Measurements from ENCODE around the gene PCDHA1. TPM values are rescaled to one million over a fixed set of nuclear protein-coding genes. Genes with fewer than 3 reads are reported as not detected.

PCDHA1 gene
- total and polyA plus RNA-seq, 8 donors: 0.06 to 0.14 (median 0.11) TPM; not detected in 4

DNA sequence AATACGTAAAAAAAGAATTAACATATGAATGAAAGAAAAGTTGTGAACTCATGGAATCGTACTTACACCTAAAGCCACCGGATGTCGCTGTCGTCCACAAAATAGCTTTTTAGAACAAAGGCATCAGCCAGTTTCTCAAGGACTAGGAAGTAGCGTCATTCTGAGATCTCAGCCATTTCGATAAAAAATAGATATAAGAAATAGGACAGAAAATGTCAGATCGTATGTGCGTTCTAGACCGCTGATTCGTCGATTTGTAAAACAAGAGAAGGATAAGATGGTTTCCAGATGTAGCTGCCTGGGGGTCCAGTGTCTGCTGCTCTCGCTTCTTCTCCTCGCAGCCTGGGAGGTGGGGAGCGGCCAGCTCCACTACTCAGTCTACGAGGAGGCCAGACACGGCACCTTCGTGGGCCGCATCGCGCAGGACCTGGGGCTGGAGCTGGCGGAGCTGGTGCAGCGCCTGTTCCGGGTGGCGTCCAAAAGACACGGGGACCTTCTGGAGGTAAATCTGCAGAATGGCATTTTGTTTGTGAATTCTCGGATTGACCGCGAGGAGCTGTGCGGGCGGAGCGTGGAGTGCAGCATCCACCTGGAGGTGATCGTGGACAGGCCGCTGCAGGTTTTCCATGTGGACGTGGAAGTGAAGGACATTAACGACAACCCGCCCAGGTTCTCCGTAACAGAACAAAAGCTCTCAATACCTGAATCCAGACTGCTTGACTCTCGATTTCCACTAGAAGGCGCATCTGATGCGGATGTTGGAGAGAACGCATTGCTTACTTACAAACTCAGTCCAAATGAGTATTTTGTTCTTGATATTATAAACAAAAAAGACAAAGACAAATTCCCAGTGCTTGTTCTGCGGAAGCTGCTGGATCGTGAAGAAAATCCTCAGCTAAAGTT lies 70.1 kb downstream of the PCDHA1 start, which contains the start of gene PCDHA10:
TSS of gene PCDHA10 (plus strand) at position 126 of the 903 bp plus-strand sequence. CDS start at position 278, 152 bp downstream.
- intact Hi-C loops (cut with DNase I): no loop called here
- DNase-seq: peak in 1 of 4 donors; percentile 13

GRCh38 chr5:140857177-140857986 lies 71.4 kb downstream of the PCDHA1 start:
- H3K9me3 ChIP-seq: peaks cover 0 to 31% of the 10 kb centered on the region in 2 donors
- no peak overlapping the region for H3K4me3 ChIP-seq
- H3K4me1 ChIP-seq: no peaks in the 10 kb centered on the region
- TF ChIP-seq, protein P1, sequence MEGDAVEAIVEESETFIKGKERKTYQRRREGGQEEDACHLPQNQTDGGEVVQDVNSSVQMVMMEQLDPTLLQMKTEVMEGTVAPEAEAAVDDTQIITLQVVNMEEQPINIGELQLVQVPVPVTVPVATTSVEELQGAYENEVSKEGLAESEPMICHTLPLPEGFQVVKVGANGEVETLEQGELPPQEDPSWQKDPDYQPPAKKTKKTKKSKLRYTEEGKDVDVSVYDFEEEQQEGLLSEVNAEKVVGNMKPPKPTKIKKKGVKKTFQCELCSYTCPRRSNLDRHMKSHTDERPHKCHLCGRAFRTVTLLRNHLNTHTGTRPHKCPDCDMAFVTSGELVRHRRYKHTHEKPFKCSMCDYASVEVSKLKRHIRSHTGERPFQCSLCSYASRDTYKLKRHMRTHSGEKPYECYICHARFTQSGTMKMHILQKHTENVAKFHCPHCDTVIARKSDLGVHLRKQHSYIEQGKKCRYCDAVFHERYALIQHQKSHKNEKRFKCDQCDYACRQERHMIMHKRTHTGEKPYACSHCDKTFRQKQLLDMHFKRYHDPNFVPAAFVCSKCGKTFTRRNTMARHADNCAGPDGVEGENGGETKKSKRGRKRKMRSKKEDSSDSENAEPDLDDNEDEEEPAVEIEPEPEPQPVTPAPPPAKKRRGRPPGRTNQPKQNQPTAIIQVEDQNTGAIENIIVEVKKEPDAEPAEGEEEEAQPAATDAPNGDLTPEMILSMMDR (IDR thresholded peaks at IDR 0.05): no peak
- no peak overlapping the region for H3K27ac ChIP-seq
- intact Hi-C loops (cut with DNase I): no loop called here
- H3K27me3 ChIP-seq: peaks cover 0 to 23% of the 10 kb centered on the region in 2 donors
- ATAC-seq: no peak
- H3K36me3 ChIP-seq: no peaks in the 10 kb centered on the region
- DNase-seq: no peak

More for the DNA sequence above, 70.1 kb downstream of the PCDHA1 start, which contains the start of gene PCDHA10:
- Histone ChIP-seq H3K36me3 (no peaks in the 10 kb centered on the region), H3K9me3 (peaks cover 0 to 18% of the 10 kb centered on the region in 2 donors), H3K4me1 (no peaks in the 10 kb centered on the region), H3K27me3 (peaks cover 0 to 12% of the 10 kb centered on the region in 2 donors), H3K27ac (no peak within 1 kb of the TSS), H3K4me3 (no peak within 1 kb of the TSS)
- TF ChIP-seq, protein P1 (IDR thresholded peaks at IDR 0.05): no peak
- no peak for ATAC-seq

DNA sequence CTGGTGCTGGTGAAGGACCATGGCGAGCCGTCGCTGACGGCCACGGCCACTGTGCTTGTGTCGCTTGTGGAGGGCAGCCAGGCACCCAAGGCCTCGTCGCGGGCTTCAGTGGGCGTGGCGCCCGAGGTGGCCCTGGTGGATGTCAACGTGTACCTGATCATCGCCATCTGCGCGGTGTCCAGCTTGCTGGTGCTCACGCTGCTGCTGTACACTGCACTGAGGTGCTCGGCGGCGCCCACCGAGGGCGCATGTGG lies 72.0 kb downstream of the PCDHA1 start:
- H3K27ac ChIP-seq: no peak overlapping the region
- intact Hi-C loops (cut with DNase I): no loop called here
- H3K4me3 ChIP-seq: no peak overlapping the region
- TF ChIP-seq, protein P1 (IDR thresholded peaks at IDR 0.05): no peak
- peaks cover 0 to 26% of the 10 kb centered on the region in 2 donors for H3K27me3 ChIP-seq
- H3K36me3 ChIP-seq: no peaks in the 10 kb centered on the region
- H3K4me1 ChIP-seq: no peaks in the 10 kb centered on the region
- H3K9me3 ChIP-seq: peaks cover 0 to 36% of the 10 kb centered on the region in 2 donors
- DNase-seq (no peak), ATAC-seq (no peak)

DNA sequence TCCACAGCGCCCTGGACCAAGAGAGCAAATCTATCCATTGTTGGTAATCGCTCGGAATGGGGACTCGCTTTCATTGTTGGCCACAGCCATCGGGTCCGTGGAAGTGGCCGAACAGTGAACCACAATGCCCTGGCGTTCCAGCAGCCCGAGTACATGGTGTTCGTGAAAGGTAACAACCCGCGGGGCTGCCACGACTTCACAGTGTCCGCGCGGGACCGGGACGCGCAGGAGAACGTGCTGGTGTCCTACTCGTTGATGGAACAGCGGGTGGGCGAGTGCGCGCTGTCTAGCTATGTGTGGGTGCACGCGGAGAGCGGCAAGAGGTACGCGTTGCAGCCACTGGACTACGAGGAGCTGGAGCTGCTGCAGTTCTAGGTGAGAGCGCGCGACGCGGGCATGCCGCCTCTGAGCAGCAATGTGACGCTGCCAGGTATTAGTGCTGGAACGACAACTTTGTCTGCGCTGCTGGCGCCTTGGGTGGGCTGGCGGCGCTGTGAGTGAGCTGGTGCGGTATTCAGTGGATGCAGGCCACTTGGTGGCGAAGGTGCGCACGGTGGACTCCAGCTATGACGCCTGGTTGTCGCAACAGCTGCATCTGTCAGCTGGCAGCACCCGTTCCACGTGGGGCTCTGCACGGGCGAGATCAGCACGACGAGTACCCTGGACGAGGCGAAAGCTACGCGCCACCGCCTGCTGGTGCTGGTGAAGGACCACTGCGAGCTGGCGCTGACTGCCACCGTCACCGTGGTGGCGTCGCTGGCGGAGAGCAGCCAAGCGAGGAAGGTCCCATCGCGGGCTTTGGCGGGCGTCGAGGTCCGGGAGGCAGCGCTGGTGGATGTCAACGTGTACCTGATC lies 76.7 kb downstream of the PCDHA1 start:
- ATAC-seq (no peak), DNase-seq (peak in 1 of 4 donors; percentile 75)
- TF ChIP-seq, protein P1 (IDR thresholded peaks at IDR 0.05): no peak
- Histone ChIP-seq H3K27me3 (peaks cover 0 to 41% of the 10 kb centered on the region in 2 donors), H3K9me3 (peaks cover 0 to 32% of the 10 kb centered on the region in 2 donors), H3K27ac (no peak overlapping the region), H3K36me3 (no peaks in the 10 kb centered on the region), H3K4me3 (no peak overlapping the region), H3K4me1 (no peaks in the 10 kb centered on the region)
- intact Hi-C loops (cut with DNase I): no loop called here

Data from left lung (tissue), 10 donors.